Right ventricle myocardium superior (tissue), 1 donor: ENCODE data around the gene ICE1. TPM values are rescaled to one million over a fixed set of nuclear protein-coding genes. Genes with fewer than 3 reads are reported as not detected.
"Not testable (repeated sequence)": the region's sequence is repeated elsewhere in the genome, so short reads cannot be mapped to it uniquely, and the experiment has no call there.

Source experiments
- ATAC-seq: fragments of 200-7000 bp; cut with Tn5 transposase; one replicate; pipeline ENCODE4 v1.9.1; 2020; ENCODE audit warnings: mild to moderate bottlenecking; ENCODE audit not compliant: poor library complexity
- DNase-seq: peaks from one replicate; pipeline ENCODE4 v3.0.0-alpha.2; 2020
- intact Hi-C: fragments of 100-400 bp; cut with DNase I; formaldehyde crosslinking; loops from one replicate; pipeline ENCODE4 v1.11.2; 2022
- total RNA-seq: library from RNA; stranded (reverse); fragmentation: NEBNext Ultra II Directional; extraction: Animal tissue kit (Norgen Biotek cat#: 25700); gene quantifications from one replicate; pipeline ENCODE4 v1.2.1, GENCODE V29; 2021
- donor health status: DM: no; HTN: yes; CAD: no; lungs with severe emphysema.

The ICE1 gene
- total RNA-seq, 1 donor from 2014 or later = 16.8 TPM

- DNase-seq = no peak
- ATAC-seq = no peak
- intact Hi-C loops = no loop called here
Observed at GRCh38 chr5:5480481-5481111, 58.1 kb downstream of the ICE1 start.

- ATAC-seq = no peak
- intact Hi-C loops = no loop called here
- DNase-seq = no peak
Observed at GRCh38 chr5:5481206-5481605, 58.7 kb downstream of the ICE1 start.

GRCh38 chr5:5481633-5482032 lies 59.2 kb downstream of the ICE1 start:
- intact Hi-C loops = no loop called here
- DNase-seq = no peak
- ATAC-seq = no peak

GRCh38 chr5:5483350-5483749 lies 60.9 kb downstream of the ICE1 start:
- intact Hi-C loops = no loop called here
- ATAC-seq (peak; percentile 49), DNase-seq (no peak)

GRCh38 chr5:5483880-5484598 lies 61.6 kb downstream of the ICE1 start:
- intact Hi-C loops = no loop called here
- no peak for ATAC-seq
- no peak for DNase-seq

- DNase-seq (no peak), ATAC-seq (no peak)
- intact Hi-C loops = no loop called here
Observed at GRCh38 chr5:5486122-5486521, 63.6 kb downstream of the ICE1 start.

- DNase-seq (no peak), ATAC-seq (no peak)
- intact Hi-C loops = no loop called here
Observed at GRCh38 chr5:5487585-5488360, 65.3 kb downstream of the ICE1 start.

GRCh38 chr5:5490774-5491347 lies 68.4 kb downstream of the ICE1 start:
- ATAC-seq (no peak), DNase-seq (no peak)
- intact Hi-C loops = loop anchor here (10.0 kb wide), 1 partner anchor 884 kb away; the partner anchor contains the start of gene MED10

GRCh38 chr5:5492087-5492933 lies 69.8 kb downstream of the ICE1 start:
- intact Hi-C loops = loop anchor here (10.0 kb wide), 1 partner anchor 882 kb away; the partner anchor contains the start of gene MED10
- DNase-seq = no peak
- ATAC-seq = peak; percentile 41

GRCh38 chr5:5492934-5493271 lies 70.4 kb downstream of the ICE1 start:
- not testable (repeated sequence) for DNase-seq, ATAC-seq
- intact Hi-C loops = loop anchor here (10.0 kb wide), 1 partner anchor 882 kb away; the partner anchor contains the start of gene MED10

- ATAC-seq (peak; percentile 94), DNase-seq (peak; percentile 88)
- intact Hi-C loops = loop anchor here (5.0 to 10.0 kb wide), 2 partner anchors 388 to 880 kb away; partner anchors contain the start of gene MED10
Observed at GRCh38 chr5:5494489-5495402, 72.3 kb downstream of the ICE1 start.

- intact Hi-C loops = loop anchor here (5.0 to 10.0 kb wide), 2 partner anchors 385 to 878 kb away; partner anchors contain the start of gene MED10
- ATAC-seq (peak; percentile 81), DNase-seq (peak; percentile 69)
Observed at GRCh38 chr5:5497152-5497788, 74.8 kb downstream of the ICE1 start.

GRCh38 chr5:5499442-5499841 lies 77.0 kb downstream of the ICE1 start:
- DNase-seq (no peak), ATAC-seq (no peak)
- intact Hi-C loops = loop anchor here (5.0 to 10.0 kb wide), 2 partner anchors 383 to 875 kb away; partner anchors contain the start of gene MED10

GRCh38 chr5:5504325-5504724 lies 81.8 kb downstream of the ICE1 start:
- intact Hi-C loops = no loop called here
- DNase-seq = no peak
- no peak for ATAC-seq

- DNase-seq (no peak), ATAC-seq (no peak)
- intact Hi-C loops = no loop called here
Observed at GRCh38 chr5:5505815-5506214, 83.3 kb downstream of the ICE1 start.

- intact Hi-C loops = no loop called here
- no peak for ATAC-seq
Observed at GRCh38 chr5:5508391-5508790, 85.9 kb downstream of the ICE1 start.

More at GRCh38 chr5:5508391-5508790, 85.9 kb downstream of the ICE1 start:
- no peak for DNase-seq
